Activated T-helper 2 cell treated with anti-CD3 and anti-CD28 coated beads, Interferon-gamma antibody, Interleukin-2, Interleukin-4, amounts not matched to agents 10 μg/mL and 5 μg/mL and 100 μg/mL, durations not matched to agents 14 hours and 24 hours and 36 hours (primary cell): Measurements from ENCODE around the gene UBXN10. TPM values are rescaled to one million over a fixed set of nuclear protein-coding genes. Genes with fewer than 3 reads are reported as not detected.

Experiments used
- DNase-seq: peaks from one replicate; pipeline ENCODE4 v3.0.0; 2021; ENCODE audit warnings: low spot score
- H3K27ac Mint-ChIP-seq: one replicate; pipeline ENCODE4 v1.8.0; 2021; ENCODE audit warnings: mixed read lengths
- H3K27me3 Mint-ChIP-seq: one replicate; pipeline ENCODE4 v1.8.0; 2021; ENCODE audit warnings: low read depth, mixed read lengths
- H3K36me3 Mint-ChIP-seq: one replicate; pipeline ENCODE4 v1.8.0; 2021; ENCODE audit warnings: low read depth, mixed read lengths
- H3K4me1 Mint-ChIP-seq: one replicate; pipeline ENCODE4 v1.8.0; 2021; ENCODE audit warnings: low read depth, mixed read lengths
- H3K4me3 Mint-ChIP-seq: one replicate; pipeline ENCODE4 v1.8.0; 2021; ENCODE audit warnings: low read depth, mild to moderate bottlenecking, moderate library complexity, mixed read lengths
- H3K9me3 Mint-ChIP-seq: one replicate; pipeline ENCODE4 v1.8.0; 2021; ENCODE audit warnings: mixed read lengths
- intact Hi-C: fragments of 100-400 bp; cut with micrococcal nuclease; formaldehyde crosslinking; loops from one replicate; pipeline ENCODE4 v1.15.1; 2023
- total RNA-seq: library from RNA; stranded (reverse); gene quantifications from 2 replicates; pipeline ENCODE4 v1.2.3, GENCODE V29; 2022

UBXN10 gene
- total RNA-seq, 1 donor from 2014 or later: 0.32 TPM

DNA sequence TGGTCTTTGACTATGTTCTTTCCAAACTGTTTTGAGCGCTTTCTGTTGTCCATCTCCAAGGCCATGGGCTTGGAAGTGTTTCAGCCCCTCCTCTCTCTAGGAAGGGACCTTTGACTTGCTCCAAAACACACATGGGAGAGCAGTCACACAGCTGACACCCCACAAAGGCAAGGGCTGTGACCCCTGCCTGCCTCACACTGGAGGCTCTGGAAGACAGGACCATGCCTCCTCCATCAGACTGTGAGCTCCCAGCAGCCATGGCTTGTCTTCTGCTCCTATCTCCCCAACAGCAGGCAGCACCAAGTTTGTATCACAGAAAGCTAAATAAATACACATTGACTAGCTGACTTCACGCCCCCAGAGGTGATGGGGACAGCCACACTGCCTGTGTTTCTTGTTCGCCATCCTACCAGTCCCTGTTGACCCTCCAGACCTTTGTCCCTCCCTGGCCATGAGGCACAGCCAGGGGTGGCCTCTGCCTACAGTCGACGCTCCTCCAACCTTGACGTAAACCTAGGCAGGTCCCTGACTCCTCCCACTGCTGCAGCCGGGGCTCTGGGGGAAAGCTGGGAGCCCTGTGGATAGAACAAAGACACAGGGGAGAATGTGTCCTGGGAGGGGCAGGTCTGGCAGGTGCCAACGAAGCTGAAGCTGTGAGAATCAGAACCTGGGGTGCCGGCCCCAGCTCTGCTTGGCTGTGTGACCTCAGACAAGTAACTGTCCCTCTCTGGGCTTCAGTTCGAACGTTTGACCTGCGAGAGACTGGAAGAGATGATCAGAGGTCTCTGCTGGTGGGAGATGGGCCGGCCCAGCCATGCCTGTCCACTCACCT lies 41.9 kb upstream of the UBXN10 start:
- intact Hi-C loops: no loop called here
- DNase-seq: no peak
- H3K27me3 Mint-ChIP-seq: no peaks in the 10 kb centered on the region

DNA sequence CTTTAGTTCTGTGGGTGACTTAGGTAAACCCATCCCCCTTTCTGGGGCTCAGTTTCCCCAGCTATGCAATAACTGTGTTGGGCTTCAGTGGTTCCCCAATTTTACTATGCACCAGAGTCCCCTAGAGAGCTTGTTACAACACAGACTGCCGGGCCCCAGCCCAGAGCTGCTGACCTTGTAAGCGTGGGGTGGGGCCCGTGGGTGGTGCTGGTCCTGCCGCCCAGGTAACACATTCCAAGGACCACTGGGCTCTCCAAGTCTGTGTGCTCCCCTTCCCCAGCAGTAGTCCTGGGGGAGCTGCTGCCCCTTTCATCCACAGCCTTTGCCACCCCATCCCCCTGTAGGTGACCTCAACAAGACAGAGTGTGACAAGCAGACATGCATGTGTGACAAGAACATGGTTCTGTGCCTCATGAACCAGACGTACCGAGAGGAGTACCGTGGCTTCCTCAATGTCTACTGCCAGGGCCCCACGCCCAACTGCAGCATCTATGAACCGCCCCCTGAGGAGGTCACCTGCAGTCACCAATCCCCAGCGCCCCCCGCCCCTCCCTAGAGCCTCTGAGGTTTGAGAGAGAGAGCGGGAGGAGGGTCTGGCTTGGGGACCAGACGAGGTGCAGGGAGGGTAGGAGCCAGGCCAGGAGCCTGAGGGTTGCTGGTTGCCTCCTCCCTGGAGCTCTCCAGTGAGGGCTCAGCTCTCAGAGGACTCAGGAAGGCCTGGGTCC lies 37.9 kb upstream of the UBXN10 start:
- Mint-ChIP-seq H3K27me3 (no peaks in the 10 kb centered on the region), H3K36me3 (no peaks in the 10 kb centered on the region), H3K9me3 (no peaks in the 10 kb centered on the region), H3K27ac (no peak overlapping the region), H3K4me1 (no peaks in the 10 kb centered on the region), H3K4me3 (no peak overlapping the region)
- no peak for DNase-seq
- intact Hi-C loops: no loop called here

More for the DNA sequence above, 41.9 kb upstream of the UBXN10 start:
- Mint-ChIP-seq H3K4me3 (no peak overlapping the region), H3K27ac (no peak overlapping the region), H3K9me3 (no peaks in the 10 kb centered on the region), H3K36me3 (no peaks in the 10 kb centered on the region), H3K4me1 (no peaks in the 10 kb centered on the region)

DNA sequence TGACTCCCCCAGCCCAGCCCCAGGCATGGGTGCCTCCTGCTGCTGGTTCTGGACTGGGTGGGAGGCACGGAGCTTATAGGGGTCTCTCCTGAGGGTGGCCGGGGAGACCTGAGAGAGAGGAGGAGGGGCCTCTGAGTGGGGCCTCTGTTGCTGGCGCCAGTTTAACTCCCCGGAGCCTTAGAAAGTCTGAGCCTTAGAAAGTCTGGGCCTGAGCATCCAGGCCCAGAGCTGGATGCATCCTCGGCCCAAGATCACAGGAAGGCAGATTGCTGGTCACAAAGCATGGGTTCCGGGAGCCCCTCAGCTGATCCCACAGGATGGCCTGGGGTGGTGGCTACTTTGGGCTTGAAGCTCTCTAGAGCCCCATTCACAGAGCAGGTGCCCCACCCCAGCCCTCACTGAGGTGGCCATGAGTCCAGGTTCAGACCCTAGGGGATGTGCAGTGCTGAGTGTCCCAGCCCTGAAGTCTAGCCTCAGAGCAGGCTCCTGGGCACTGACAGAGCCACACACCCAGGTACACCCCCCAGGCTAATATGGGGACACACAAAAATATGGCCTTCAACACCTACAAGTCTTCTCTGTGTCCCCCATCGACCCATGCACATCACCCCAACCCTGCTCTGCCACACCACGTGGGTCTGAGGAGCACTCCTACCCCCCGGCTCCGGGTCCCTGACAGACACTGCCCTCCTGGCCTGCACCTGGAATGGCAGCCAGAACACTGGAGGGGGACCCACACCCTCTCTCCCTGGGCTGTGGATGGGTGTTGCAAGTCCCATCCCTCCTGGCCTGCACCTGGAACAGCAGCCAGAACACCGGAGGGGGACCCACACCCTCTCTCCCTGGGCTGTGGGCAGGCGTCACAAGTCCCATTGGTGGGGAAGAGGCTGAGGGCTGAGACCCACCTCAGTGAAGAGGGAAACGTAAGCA lies 37.1 kb upstream of the UBXN10 start:
- Mint-ChIP-seq H3K27ac (no peak overlapping the region), H3K27me3 (no peaks in the 10 kb centered on the region), H3K9me3 (no peaks in the 10 kb centered on the region), H3K4me1 (no peaks in the 10 kb centered on the region), H3K4me3 (no peak overlapping the region), H3K36me3 (no peaks in the 10 kb centered on the region)
- no peak for DNase-seq
- intact Hi-C loops: no loop called here

DNA sequence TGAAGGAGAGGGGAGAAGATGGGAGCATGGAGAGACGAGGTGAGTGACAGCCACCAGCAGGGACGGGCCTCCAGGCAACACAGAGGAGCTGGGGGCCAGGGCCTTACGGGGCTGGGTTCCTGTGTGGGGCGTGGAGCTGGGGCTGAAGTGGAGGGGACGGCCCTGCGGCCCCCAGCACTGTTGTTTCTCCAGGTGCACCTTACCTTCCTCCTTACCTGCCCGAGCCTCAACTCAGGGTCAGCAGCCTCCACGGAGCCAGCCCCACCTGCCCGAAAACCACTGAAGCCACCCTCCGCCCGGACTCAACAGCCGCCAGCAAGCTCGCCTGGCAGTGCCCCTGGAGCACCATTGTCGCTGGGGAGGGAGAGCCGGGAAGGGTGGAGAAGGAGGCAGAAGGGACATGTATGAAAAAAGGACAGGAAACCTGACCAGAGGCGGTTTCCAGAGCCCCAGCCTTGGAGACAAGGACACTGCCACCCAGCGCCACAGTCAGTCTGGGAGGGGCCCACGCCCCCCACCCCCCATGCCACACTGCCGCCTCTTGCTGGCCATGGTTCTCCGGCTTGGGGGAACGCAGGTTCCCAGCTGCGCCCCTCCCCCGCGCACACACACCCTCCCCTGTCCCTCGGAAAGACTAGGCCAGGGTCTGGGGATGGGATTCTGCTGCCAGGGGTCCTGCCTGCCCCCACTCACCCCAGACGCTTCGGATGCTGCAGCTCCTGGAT lies 36.1 kb upstream of the UBXN10 start:
- Mint-ChIP-seq H3K9me3 (no peaks in the 10 kb centered on the region), H3K36me3 (no peaks in the 10 kb centered on the region), H3K27me3 (no peaks in the 10 kb centered on the region), H3K27ac (no peak overlapping the region), H3K4me3 (no peak overlapping the region), H3K4me1 (peaks cover 6% of the 10 kb centered on the region)
- DNase-seq: no peak
- intact Hi-C loops: no loop called here

DNA sequence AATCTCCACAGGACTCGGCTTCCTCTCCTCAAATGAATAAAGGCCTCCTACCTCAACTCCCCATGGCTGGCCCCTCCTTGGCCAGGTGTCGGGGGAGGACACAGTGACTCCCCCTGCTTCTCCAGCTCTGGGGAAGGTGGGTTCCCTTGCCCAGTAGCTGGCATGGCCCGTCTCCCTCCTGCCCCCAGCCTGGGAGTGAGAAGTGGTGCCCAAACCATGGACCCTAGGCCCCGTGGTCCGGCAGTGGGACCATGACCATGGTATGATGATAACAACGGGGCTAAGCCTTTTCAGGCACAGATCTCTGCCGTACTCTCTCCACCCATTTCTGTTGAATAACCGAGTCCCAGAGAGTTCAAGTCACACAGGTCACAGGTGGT lies 35.6 kb upstream of the UBXN10 start:
- intact Hi-C loops: no loop called here
- Mint-ChIP-seq H3K9me3 (no peaks in the 10 kb centered on the region), H3K36me3 (no peaks in the 10 kb centered on the region), H3K4me1 (peaks cover 8% of the 10 kb centered on the region), H3K27ac (no peak overlapping the region), H3K4me3 (no peak overlapping the region), H3K27me3 (no peaks in the 10 kb centered on the region)
- no peak for DNase-seq

DNA sequence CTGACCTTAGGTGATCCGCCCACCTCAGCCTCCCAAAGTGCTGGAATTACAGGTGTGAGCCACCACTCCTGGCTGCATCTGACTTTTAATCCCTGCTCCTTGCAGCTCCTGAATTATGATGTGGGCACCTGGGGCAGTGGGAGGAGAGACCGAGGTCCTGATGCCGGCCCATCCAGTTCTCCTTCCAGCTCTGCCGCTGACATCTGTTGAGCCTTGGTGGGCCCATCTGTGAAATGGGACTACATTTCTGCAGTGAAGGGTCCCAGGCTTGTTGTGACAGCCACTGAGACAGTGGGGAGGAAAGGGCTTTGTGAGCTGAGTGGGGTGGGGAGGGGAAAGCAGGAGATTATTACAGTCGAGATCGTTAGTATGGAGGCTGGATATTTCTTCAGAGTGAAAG lies 34.9 kb upstream of the UBXN10 start:
- intact Hi-C loops: no loop called here
- peaks cover 8% of the 10 kb centered on the region for H3K4me1 Mint-ChIP-seq
- no peak overlapping the region for H3K4me3 Mint-ChIP-seq
- H3K36me3 Mint-ChIP-seq: no peaks in the 10 kb centered on the region
- no peak for DNase-seq
- no peak overlapping the region for H3K27ac Mint-ChIP-seq
- H3K9me3 Mint-ChIP-seq: no peaks in the 10 kb centered on the region
- H3K27me3 Mint-ChIP-seq: no peaks in the 10 kb centered on the region

DNA sequence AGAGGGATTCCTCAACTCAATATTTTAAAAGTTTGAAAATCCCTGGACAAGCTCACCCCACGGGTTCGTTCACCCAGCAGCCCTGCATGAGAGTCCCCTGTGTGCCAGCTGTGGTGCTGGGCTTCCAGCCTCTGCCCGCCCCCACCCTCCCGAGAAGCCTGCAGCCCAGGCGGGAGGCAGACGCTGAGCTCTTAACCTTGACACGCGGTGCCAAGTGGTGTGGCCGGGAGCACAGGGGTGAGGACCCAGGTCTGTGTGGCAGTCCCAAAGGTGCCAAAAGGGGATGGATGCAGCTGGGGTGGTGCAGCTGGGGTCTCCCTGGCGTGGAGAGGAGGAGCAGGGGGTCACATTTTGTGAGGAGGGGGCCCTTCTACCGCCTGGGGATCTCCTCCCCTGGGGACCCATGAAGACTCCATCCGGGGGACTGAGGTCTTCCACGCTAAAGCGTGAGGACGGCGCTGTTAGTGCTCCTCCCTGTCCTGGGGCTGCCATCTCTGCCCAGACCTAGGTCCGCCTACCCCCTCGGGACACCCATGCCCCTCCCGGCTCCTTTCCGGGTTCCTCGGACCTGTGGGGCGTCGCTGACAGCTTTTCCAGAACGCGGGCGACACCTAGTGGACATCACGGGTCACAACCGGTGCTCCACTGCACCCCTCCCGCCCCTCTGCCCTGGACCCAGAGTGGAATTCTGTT lies 33.8 kb upstream of the UBXN10 start:
- Mint-ChIP-seq H3K27me3 (no peaks in the 10 kb centered on the region), H3K4me3 (peak overlapping the region; percentile 49), H3K4me1 (peaks cover 8% of the 10 kb centered on the region), H3K36me3 (no peaks in the 10 kb centered on the region), H3K27ac (no peak overlapping the region), H3K9me3 (no peaks in the 10 kb centered on the region)
- DNase-seq: peak; percentile 67
- intact Hi-C loops: loop anchor here (1.0 kb wide), 2 partner anchors 177 to 234 kb away; no protein-coding TSS in a partner anchor

DNA sequence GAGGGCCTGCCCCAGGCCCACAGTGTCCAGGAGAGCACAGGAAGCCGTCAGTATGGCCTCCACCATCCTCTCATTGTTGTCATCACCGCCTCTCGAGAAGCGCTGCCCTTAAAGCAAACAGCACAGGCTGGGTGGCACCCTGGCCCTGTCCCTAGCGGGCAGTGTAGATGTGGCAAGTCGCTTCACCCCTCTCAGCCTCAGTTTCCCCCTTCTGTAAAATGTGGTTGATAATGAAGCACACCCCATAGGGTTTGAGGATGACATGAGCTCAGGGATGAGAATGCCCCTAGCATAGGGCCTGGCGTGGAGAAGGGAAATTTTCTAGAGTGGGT lies 33.3 kb upstream of the UBXN10 start:
- no peak overlapping the region for H3K27ac Mint-ChIP-seq
- no peak for DNase-seq
- no peaks in the 10 kb centered on the region for H3K36me3 Mint-ChIP-seq
- H3K27me3 Mint-ChIP-seq: no peaks in the 10 kb centered on the region
- H3K9me3 Mint-ChIP-seq: peaks cover 4% of the 10 kb centered on the region
- peak overlapping the region; percentile 49 for H3K4me3 Mint-ChIP-seq
- peaks cover 8% of the 10 kb centered on the region for H3K4me1 Mint-ChIP-seq
- intact Hi-C loops: loop anchor here (1.0 kb wide), 2 partner anchors 177 to 234 kb away; no protein-coding TSS in a partner anchor

DNA sequence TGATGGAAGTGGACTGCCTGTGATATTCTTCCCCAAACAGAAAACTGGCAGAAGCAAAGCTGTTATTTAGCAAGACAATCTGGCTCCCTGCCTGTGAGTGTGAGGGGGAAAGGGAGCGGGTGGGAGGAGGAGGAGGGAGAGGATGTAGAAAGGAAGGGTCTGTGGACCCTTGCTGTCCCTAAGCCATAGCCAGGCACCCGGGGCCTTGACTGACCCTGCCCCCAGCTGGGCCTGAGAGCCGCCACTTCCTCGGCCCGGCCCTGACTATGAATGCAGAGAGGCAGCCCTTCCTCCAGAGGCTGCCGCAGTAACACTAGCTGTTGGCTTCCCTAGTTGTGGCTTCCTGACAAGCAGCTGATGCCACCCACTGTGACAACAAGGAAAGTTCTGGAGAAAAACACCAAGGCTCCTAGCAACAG lies 32.9 kb upstream of the UBXN10 start:
- H3K27me3 Mint-ChIP-seq: no peaks in the 10 kb centered on the region
- H3K4me1 Mint-ChIP-seq: peaks cover 8% of the 10 kb centered on the region
- H3K27ac Mint-ChIP-seq: no peak overlapping the region
- DNase-seq: no peak
- peaks cover 4% of the 10 kb centered on the region for H3K9me3 Mint-ChIP-seq
- H3K4me3 Mint-ChIP-seq: no peak overlapping the region
- no peaks in the 10 kb centered on the region for H3K36me3 Mint-ChIP-seq
- intact Hi-C loops: loop anchor here (1.0 kb wide), 2 partner anchors 178 to 235 kb away; no protein-coding TSS in a partner anchor

DNA sequence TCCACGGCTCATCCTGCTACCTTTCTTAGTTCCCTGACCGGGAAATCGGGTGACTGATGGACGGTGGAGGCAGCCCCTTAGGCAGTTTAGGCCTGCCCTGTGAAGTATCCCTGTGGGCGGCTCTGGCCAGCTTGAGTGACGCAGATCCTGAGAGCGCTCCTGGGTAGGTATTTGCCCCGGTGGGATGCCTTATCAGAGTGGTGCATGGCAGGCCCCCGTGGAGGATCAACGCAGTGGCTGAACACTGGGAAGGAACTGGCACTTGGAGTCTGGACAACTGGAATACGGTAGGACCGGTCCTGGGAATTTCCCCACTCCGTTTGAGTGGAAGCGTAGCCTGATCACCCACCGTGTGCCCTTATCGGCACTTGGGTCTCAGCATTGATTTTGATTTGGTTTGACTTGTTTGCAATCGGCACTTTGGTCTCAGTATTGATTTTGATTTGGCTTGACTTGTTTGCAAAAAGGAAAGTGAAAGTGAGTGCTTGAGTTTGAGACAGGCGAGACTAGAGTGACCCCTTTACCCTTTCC lies 31.5 kb upstream of the UBXN10 start:
- Mint-ChIP-seq H3K4me3 (no peak overlapping the region), H3K36me3 (no peaks in the 10 kb centered on the region), H3K4me1 (peaks cover 8% of the 10 kb centered on the region), H3K27me3 (no peaks in the 10 kb centered on the region), H3K27ac (no peak overlapping the region), H3K9me3 (peaks cover 10% of the 10 kb centered on the region)
- DNase-seq: no peak
- intact Hi-C loops: no loop called here

DNA sequence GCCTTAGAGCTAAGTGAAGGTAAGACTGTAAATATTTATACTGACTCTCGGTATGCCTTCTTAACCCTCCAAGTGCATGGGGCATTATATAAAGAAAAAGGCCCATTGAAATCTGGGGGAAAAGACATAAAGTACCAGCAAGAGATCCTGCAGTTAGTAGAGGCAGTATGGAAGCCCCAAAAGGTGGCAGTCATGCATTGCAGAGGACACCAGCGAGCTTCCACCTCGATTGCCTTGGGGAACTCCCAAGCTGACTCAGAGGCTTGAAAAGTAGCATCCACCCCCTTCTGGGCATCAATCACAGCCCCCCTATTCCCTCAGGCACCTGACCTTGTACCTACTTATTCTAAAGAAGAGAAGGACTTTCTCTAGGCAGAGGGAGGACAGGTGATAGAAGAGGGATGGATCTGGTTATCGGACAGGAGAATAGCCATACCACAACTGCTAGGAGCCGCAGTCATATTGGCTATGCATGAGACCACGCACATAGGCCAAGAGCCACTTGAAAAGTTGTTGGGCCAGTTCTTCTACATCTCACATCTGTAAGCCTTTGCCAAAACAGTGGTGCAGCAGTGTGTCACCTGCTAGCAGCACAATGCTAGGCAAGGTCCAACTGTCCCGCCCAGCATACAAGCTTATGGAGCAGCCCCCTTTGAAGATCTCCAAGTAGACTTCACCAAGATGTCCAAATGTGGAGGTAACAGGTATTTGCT lies 27.4 kb upstream of the UBXN10 start:
- no peaks in the 10 kb centered on the region for H3K27me3 Mint-ChIP-seq
- intact Hi-C loops: no loop called here
- DNase-seq: no peak
- H3K27ac Mint-ChIP-seq: no peak overlapping the region
- H3K9me3 Mint-ChIP-seq: peaks cover 37% of the 10 kb centered on the region
- H3K4me1 Mint-ChIP-seq: peaks cover 8% of the 10 kb centered on the region
- no peak overlapping the region for H3K4me3 Mint-ChIP-seq
- peaks cover 2% of the 10 kb centered on the region for H3K36me3 Mint-ChIP-seq
